Camera-type eye (tissue), 1 donor: ENCODE measurements around the gene PRSS37. TPM values are rescaled to one million over a fixed set of nuclear protein-coding genes. Genes with fewer than 3 reads are reported as not detected.

Source experiments
- total RNA-seq: library from RNA; depleted of rRNA; stranded (reverse); fragments of >200 nt; gene quantifications from one replicate; pipeline ENCODE4 v1.2.3, GENCODE V29; 2014

The PRSS37 gene, protein sequence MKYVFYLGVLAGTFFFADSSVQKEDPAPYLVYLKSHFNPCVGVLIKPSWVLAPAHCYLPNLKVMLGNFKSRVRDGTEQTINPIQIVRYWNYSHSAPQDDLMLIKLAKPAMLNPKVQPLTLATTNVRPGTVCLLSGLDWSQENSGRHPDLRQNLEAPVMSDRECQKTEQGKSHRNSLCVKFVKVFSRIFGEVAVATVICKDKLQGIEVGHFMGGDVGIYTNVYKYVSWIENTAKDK
- total RNA-seq = not detected

DNA sequence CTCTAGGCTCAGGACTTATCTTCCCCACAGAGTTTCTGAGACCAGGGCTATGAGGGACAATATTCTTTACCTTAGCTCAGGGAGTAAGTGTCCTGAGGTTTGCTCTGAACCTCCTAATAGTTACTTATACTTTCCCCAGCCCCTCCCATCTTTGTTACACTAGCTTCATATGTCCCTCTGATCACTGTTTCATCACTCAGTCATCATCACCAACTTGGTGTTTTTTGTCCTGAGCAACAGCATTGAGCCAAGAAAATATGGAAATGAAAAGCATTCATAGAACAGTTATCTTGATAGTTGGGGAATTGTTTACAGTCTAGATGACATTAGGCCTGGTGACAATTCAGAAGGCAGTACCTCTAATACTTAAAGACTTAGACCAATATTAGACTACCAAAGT is at the start of gene PRSS37:
PRSS37 (minus strand) TSS at position 101 of the 400 bp plus-strand sequence. CDS start 436 bp downstream, outside the sequence.

DNA sequence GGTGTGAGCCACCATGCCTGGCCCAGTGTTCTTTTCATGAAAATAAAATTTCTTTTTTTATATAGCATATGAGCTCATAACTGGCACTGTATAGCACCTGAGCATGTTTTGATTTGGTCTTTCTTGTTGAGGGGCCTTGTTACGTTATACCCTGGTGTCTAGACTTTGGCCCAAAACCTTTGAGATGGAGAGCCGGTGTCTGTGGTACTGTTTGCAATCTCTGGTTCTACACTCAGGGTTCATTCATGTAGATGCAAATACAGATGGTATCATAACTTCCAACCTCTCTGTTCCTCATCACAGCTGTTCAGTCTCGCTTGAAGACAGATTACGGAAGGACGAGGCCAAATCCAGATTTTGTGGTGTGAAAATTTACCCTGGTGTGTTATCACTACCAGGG is 51.4 kb downstream of the PRSS37 start, which contains the start of gene TAS2R5:
TAS2R5 (plus strand) TSS at position 301 of the 400 bp plus-strand sequence. CDS start 145 bp downstream, outside the sequence.

Other genes with a start within 250 kb of the PRSS37 start
- gene DENND11, start 139.3 kb downstream of the PRSS37 start, total RNA-seq = 80.9 TPM
- gene WEE2, start 133.1 kb downstream of the PRSS37 start, total RNA-seq = 0.27 TPM
- gene SSBP1, start 103.1 kb downstream of the PRSS37 start, total RNA-seq = 121 TPM
- gene TAS2R3, start 77.4 kb downstream of the PRSS37 start, total RNA-seq = 4.2 TPM
- gene TAS2R4, start 64.8 kb downstream of the PRSS37 start, total RNA-seq = 5.6 TPM
- gene TAS2R5, start 51.3 kb downstream of the PRSS37 start, total RNA-seq = 8.6 TPM
- 0.71 TPM for gene OR9A4, start 74.9 kb upstream of the PRSS37 start, total RNA-seq
- gene CLEC5A, start 105.5 kb upstream of the PRSS37 start, total RNA-seq = 0.49 TPM
- gene TAS2R38, start 132.3 kb upstream of the PRSS37 start, total RNA-seq = not detected
- gene MGAM, start 154.4 kb upstream of the PRSS37 start, total RNA-seq = 0.99 TPM